GM18502 (cell line): ENCODE measurements around the gene FGF12.

Experiments
- ATAC-seq: cut with Tn5 transposase; IDR thresholded peaks from one replicate; pipeline ENCODE4 v1.9.1; 2021; ENCODE audit warnings: mild to moderate bottlenecking; ENCODE audit not compliant: unreplicated experiment, poor library complexity

FGF12 gene

GRCh38 chr3:192229866-192230265 lies 497.5 kb downstream of the FGF12 start:
- ATAC-seq: no peak

- no peak for ATAC-seq
These were observed 502.6 kb downstream of the FGF12 start for GRCh38 chr3:192224634-192225155.

GRCh38 chr3:192223815-192224214 lies 503.5 kb downstream of the FGF12 start:
- no peak for ATAC-seq

GRCh38 chr3:192220915-192221314 lies 506.4 kb downstream of the FGF12 start:
- ATAC-seq: no peak

- ATAC-seq: no peak
These were observed 507.4 kb downstream of the FGF12 start for GRCh38 chr3:192219926-192220325.

GRCh38 chr3:192216067-192216466 lies 511.3 kb downstream of the FGF12 start:
- no peak for ATAC-seq

GRCh38 chr3:192212979-192213378 lies 514.4 kb downstream of the FGF12 start:
- ATAC-seq: no peak

GRCh38 chr3:192212335-192212734 lies 515.0 kb downstream of the FGF12 start:
- no peak for ATAC-seq

- no peak for ATAC-seq
These were observed 519.7 kb downstream of the FGF12 start for GRCh38 chr3:192207651-192208050.

- ATAC-seq: no peak
These were observed 520.1 kb downstream of the FGF12 start for GRCh38 chr3:192207239-192207638.

GRCh38 chr3:192194085-192194484 lies 533.3 kb downstream of the FGF12 start:
- ATAC-seq: no peak

GRCh38 chr3:192188218-192188835 lies 539.0 kb downstream of the FGF12 start:
- peak; percentile 94 for ATAC-seq

- no peak for ATAC-seq
These were observed 539.8 kb downstream of the FGF12 start for GRCh38 chr3:192187485-192188051.

- no peak for ATAC-seq
These were observed 540.8 kb downstream of the FGF12 start for GRCh38 chr3:192186498-192186897.

- no peak for ATAC-seq
These were observed 541.3 kb downstream of the FGF12 start for GRCh38 chr3:192186045-192186444.

GRCh38 chr3:192183109-192183508 lies 544.2 kb downstream of the FGF12 start:
- no peak for ATAC-seq

GRCh38 chr3:192181151-192181550 lies 546.2 kb downstream of the FGF12 start:
- ATAC-seq: no peak

- no peak for ATAC-seq
These were observed 550.0 kb downstream of the FGF12 start for GRCh38 chr3:192177383-192177782.

- no peak for ATAC-seq
These were observed 553.1 kb downstream of the FGF12 start for GRCh38 chr3:192174283-192174682.

GRCh38 chr3:192171213-192171612 lies 556.1 kb downstream of the FGF12 start:
- no peak for ATAC-seq

GRCh38 chr3:192170659-192171058 lies 556.7 kb downstream of the FGF12 start:
- ATAC-seq: no peak

- no peak for ATAC-seq
These were observed 557.3 kb downstream of the FGF12 start for GRCh38 chr3:192170031-192170430.
